GM19452 (cell line): ENCODE measurements around the gene SH3GL3.

Experiments used
- ATAC-seq: cut with Tn5 transposase; IDR thresholded peaks from one replicate; pipeline ENCODE4 v1.9.1; 2021; ENCODE audit not compliant: unreplicated experiment

Gene SH3GL3

DNA sequence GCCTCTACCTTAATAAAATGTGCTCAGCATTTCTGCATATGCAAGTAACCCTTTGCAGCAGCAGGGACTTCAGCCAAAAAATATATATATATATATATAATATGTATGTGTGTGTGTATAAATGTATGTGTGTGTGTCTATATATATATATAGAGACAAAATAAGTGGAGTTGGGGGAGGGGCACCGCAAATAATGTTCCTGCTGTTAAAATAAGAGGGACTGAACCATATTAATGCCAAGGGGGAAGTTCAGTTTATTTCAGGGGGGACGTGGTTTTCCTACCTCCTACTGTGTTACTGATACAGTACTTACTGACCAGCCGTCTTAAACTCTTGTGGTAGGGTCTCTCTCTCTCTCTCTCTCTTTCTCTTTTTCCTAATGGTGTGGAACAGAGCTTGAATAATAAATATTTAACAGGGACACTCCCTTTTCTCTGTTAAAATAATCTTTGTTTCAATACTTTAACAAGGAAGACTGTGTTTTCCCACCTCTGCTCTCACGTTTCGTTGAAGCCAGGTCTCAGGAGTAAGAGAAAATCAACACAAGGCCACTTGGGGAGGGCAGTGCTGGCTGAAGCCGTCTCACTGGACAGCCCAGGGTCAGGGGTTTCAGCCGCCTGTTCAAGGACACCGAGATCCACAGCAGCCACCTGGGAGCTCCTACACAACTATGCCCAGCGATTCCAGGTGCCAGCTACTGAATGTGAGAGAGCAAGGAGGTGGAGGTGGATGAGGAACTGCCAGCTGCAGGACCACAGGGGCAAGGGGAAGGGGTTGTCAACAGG is 164.0 kb downstream of the SH3GL3 start:
- no peak for ATAC-seq

DNA sequence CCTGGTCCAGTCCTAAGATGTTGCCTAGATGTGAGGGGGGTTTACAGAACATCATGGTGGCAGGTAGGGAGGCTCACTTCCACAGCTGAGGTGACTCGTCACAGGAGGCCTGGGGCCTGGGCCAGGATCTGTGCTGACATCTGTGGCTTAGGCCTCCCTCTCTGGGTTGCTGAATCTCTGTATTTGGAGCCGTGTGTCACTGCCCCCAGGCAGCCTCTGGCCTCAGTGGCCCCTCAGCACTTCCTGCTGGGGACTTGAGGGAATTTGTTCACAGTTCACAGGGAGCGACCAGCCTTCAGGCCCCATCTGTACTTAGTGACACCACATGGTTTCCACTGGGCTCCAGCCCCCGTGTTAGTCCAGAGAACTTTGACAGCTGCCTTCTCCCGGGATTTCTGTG is 165.1 kb downstream of the SH3GL3 start:
- ATAC-seq: no peak

DNA sequence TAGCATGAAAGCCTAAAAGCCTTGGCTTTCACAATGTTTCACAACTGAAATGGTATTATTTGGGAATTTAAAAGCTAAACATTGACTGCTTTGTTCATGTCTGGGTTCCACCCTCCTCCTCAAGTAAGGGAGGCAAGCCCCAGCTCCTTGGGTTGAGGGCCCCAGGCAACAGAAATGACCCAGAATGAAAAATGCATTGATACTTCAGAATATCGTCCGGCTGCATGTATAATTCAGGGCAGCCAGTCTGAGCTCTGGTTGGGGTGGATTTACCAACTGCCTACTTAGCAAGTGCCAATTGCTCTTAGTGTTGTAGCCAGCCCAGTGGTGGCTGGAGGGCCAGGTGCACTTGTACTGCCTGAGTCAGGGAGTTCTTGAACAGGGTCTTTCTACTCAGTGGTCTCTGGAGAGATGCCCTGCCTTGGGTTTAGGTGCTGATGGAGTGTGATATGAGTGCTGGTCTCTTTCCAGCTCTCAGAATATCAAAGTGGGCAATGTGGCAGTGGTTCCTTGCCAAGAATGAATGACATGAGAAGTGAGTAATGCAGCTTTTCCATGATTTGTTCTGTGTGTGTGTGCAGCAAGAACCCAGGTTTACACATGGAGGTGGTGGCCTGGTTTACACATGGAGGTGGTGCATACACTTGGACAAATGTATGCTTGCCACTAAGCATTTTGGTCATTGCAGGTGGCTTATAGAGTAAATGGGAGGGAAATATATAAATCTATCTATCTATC is 165.9 kb downstream of the SH3GL3 start:
- no peak for ATAC-seq

DNA sequence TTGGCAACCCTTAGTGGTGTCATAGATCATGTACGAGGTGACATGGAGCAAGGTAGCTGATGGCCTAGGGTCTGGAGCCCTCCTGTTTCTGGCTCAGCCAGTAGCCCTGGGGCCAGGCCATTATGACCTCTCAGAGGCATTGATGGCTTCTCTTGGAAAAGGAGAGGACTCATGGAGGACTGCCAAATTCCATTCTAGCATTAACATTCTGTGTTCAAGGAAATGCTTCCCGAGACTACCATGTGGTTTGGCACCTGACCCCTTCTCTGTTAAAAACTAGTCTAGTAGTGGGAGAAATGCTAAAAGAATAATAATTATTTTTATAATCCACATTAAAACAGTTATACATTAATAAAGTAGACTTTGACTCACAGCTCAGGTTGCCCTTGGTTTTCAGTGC is 166.6 kb downstream of the SH3GL3 start:
- ATAC-seq: no peak

DNA sequence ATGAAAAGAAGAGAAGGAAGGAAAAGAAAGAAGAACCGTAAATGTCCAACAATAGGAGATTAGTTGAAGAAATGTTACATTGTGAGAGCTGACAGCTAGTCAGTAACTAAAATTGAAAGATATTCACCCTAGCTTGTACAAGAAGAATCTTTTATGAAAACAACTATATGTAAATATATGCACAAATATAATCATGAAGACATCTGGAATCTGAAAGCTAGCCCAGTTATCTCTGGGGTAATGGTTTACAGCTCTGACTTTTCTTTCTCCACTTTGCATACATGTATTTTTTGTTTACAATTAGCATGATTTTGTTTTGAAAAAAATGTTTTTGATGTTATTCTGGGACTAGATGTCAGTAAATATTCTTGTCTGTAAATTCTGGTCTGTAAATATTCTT is 169.7 kb downstream of the SH3GL3 start:
- ATAC-seq: no peak

DNA sequence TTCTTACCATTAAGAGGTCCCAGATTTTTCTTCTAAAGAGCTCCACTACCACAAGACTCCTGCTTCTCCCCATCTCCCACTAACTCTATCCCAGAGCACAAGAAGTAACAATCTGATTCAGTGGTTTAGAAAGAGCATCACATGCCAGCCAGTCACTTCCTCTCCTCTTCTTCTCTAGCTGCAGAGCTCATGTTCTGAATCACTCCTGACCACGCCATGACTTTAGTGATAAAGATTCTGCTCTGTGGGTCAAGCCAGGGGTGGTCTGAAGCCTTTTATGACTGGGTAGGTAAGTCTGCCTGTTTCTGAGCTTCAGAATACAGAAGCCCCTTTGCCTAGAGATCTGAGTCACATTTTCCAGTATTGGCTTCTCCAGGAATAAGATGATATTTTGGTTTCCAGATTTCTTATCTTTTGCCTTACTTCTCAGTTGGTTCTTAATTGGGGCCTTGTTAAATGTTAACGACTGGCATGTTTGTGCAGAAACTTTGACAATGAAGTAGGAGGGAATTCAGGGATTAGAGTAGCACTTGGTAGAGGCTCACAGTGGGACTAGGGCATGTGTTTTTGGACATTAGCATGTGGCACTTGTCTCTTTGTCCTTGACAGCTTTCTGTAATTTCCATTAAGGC is 179.1 kb downstream of the SH3GL3 start:
- no peak for ATAC-seq

DNA sequence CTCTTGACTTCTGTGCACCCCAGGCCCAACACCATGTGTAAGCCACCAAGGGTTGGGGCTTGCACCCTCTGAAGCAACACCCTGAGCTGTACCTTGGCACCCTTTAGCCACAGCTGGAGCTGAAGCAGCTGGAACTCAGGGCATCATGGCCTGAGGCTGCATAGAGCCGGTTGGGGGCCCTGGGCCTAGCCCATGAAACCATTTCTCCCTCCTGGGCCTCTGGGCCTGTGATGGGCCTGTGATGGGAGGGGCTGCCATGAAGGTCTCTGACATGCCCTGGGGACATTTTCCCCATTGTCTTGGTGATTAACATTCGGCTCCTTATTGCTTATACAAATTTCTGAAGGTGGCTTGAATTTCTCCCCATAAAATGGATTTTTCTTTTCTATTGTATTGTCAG is 184.4 kb downstream of the SH3GL3 start:
- no peak for ATAC-seq

DNA sequence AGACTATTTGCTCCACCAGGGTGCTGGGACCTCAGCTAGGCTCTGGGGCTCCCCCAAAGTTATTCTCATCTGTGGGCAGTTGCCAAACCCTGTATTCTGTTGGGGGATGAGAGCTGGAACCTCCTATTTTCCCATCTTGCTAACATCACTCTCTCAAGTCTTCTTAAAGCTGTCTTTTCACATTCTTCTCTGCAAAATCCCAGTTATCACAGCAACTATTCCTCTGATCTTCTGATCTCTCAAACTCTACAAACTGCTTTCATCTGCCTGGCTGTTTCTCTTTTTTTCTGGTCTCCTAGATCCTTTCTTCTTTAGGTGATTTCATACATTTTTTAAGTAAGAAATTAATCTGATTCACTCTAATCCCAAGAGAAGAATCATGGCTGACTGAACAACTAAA is 196.1 kb downstream of the SH3GL3 start:
- ATAC-seq: no peak

DNA sequence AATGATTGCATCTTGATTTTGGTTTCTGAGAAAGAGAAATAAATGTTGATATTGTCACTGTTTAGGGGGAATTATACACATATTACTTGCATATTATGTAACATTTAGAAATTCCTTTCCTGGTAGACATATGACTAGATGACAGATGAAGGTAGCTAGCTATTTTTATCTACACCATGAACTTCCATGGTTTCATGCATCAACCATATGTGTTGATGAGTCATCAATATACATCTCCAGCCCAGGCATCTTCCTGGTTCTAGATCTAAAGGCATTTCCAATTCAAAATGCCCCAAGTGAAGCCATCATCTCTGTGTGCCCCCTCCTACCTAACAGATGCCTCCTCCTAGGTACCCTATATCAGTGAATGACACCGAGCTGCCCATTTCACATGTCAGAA is 197.3 kb downstream of the SH3GL3 start:
- no peak for ATAC-seq

DNA sequence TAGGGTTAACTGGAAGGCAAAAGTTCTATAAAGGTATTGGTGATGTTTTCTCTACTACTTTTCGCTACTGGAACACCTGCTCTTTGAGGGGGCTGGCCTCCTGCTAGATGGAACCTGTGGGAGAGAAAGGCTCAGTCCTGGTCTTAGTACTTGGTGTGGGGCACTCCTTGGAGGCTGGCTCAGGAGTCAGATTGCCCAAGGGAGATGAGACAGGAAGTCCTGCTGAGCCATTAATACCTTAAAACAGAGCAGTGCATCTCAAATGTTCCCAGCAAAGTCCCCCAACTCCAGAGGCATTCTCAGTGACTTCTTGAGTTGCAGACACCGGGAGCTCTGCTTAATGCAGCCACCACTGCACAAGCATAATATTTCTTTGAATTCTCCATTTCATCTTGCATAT is 203.7 kb downstream of the SH3GL3 start:
- no peak for ATAC-seq

DNA sequence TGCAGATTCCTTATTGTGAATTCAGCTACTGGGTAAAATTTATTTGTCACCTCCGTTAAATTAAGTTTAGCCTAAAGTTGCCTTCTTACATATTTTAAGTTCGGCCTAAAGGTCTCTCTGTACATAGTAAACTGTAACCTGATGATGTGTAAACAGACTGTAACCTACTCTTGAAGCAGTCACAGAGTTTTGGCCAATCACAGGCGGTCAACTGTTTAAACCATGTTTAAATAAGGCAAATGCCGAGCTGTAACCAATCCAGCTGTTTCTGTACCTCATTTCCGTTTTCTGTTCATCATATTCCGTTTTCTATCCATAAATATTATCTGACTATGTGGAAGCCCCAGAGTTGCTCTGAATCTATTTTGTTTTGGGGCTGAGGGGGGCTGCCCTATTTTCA is 204.4 kb downstream of the SH3GL3 start:
- no peak for ATAC-seq

DNA sequence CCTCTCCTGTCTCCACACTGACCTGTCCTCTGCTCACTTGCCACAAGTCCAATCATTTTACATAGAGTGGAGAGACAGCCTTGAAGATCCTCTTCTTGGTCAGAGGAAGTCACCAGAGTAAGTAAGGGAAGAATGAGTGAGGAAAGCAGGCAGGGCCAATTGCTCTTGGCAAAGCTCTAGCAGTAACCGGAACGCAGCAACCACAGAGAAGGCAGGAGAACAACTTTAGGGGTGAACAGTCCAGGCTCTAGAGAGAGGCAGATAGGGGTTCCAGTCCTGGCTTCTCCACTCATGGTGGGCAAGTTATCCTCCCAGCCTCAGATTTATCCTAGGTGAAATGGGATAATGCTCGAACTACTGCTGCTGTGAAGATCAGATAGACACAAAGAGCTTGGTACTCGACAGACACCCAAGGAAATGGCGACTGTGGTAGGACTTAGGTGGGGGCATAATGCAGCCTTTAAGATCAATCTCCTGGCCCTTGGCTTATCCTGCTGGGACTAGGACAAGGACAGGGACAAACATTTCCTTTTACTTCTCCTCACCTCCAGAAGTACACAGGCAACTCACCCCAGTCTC is 205.6 kb downstream of the SH3GL3 start:
- ATAC-seq: no peak

DNA sequence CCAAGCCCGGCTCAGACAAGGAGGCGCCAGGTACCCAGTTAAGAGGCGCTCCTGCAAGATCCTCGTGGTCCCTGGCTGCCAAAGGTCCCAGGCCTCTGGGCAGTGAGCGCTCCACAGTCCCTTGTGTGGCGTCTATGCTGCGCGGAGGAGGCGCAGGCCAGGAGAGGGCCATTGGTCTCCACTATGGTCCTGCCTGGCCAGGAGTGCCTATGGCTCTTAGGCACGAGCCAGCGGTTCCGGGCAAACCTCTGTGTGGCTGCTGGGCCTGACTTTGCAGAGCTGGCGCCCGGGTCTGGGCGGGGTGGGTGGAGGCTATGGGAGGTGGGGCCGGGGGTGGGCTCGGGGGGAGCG is 206.1 kb downstream of the SH3GL3 start:
- no peak for ATAC-seq

DNA sequence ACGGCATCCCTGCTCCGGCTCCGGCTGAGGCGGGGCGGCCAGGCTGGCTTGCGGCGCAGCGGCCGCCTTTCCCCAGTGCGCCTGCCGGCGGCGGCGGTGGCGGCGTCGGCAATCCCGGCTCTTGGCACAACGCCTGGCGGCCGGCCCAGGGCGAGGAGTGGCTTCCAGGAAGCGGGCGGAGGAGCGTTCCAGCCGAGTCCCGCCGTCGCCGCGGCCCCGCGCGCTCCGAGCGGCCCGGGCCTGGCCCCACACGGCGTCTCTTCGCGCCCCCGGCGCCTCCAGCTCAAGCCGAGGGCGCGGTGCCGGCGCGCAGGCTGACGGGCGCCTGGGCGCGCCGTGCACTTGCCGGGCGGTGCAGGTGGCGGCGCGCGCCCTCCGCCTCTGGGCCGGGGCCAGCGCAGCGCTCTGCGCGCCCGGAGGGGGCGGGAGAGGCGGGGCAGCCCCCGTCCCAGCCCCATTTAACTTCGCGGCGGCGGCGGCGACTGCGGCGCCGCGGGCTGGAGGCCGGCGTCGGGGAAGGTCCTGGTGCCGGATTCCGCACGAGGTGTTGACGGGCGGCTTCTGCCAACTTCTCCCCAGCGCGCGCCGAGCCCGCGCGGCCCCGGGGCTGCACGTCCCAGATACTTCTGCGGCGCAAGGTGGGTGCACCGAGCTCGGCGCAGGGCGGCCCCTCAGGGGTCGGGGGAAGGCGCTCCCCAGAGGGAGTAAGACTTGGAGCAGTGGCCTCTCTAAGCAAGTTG is 206.7 kb downstream of the SH3GL3 start, which contains the start of gene ADAMTSL3:
TSS of gene ADAMTSL3 (plus strand) at position 485 of the 740 bp plus-strand sequence. CDS start 1,639 bp downstream, outside the sequence.
- no peak for ATAC-seq

DNA sequence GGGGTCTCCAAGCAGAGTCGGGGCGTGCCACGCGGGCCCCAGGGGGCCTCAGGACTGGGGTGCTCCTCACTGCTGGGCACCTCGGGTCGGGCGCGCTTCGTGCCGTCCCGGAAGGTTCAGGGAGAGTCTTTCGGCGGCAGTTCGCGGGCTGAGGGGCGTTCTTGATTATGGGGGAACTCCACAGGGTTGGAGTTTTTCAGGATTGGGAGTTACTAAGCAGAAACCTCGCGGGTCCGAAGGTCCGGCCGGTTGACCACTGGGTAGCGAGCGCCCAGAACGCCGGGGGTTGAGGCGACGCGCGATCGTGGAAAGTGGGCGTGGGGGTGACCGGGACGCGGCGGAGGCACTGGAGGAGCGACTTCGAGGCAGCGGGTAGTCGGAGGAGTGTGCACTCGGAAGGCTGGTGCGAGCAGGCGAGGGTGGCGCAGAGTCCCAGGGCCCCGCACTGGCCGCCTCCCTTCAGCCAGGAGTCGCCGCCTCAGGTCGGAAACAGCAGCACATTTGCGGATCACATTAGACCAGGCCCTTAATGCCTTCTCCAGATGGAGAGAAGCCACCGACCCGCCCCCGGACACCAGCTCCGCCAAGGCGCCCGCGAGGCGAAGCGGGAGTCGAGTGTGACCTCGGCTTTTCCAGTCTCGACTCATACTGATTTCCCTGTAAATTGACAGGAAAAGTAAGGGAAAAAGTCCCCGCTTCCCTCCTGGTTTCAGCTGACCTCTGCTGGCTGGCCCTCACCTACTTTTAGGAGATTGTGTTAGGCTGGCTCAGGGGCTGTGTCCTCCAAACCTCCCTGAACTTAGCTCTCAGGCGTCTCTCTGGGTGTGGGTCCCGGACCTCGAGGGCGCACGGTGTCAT is 207.5 kb downstream of the SH3GL3 start:
- no peak for ATAC-seq

DNA sequence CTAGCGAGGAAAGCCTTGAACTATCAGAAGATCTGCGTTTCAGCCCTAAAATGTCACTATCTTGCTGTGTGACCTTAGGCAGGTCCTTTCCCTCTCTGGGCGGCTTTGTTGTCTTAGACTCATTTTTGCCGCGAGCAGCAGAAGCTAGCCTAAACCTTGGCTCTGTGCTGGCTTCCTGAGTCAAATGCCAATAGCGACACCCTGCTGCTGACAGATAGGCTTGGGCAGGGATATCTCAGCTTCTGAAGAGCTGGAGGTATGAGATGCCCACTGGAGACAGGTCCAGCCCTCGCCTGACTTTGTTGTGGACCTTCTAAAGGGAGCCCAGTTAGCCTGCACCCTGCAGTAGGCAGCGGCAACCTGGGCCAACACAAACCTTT is 208.1 kb downstream of the SH3GL3 start:
- ATAC-seq: no peak

DNA sequence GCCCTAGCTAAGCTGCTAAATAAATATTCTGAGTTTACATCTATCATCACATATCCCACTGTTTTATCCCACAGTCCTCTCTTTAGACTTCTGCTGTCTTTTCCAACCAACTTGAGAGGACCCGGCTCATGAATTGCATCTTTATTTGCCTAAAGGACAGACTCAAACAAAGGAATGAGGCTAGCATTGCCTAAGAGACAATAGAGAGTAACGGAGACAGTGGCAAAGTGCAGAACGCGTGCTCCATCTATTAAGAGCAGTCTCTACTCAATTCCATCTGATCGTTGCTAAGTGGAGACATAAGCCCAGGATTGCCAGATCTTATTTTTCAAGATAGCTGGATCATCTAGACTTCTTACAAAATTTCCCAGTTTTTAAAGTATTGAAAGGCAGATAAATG is 209.1 kb downstream of the SH3GL3 start:
- no peak for ATAC-seq

DNA sequence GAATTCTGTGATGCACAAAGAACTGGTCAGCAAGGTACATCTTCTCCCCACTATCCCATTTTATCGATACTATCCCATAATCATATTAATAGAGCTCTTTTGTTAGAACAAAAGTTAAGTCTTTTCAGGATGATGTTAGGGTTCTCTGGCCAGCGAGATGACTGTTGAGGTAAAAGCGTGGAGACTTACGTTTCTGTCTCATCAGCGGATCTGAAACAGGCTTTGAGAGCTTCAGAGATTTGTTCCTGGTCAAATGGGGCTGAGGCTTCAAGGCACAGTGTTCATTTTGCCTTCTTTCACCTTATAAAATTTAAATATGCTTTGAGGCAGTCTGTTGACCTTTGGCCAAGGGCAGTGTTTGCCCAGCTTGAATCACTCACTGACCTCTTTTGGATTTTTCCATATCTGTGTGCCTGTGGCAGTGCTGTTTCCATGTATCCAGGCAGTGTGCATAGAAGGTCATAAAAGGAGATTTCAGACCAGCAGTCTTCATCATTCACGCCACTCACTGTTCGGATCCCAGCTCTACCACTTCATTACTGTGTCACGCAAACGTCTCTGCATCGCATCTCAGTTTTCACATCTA is 209.9 kb downstream of the SH3GL3 start:
- no peak for ATAC-seq

DNA sequence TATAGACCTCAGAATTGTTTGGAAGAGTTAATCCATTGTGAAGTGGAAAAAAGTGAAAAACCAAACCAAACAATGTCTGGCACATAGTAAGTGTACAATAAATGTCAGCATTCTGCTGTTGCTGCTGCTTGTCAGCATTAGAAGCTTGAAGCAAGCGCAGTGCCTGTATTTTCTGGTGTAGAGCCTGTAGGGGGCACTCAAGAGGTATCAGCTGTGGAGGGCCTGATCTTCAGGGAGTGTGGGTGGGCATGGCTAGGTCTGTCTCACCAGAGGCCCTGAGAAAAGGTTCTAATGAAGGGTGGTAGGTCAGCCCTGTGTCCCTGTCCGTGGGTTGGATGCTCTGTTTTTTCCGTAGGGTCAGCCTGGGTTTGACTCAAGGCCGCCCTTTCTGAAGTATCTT is 210.4 kb downstream of the SH3GL3 start:
- no peak for ATAC-seq
